SK-N-SH treated with all-trans-retinoic acid at 6 μM for 48 hours (cell line): ENCODE data around the gene EVI2A.

Source experiments
- ARNTL ChIP-seq: fragments of 450-650 bp; formaldehyde crosslinking; IDR thresholded peaks from 2 replicates; pipeline ENCODE4 v1.5.0; 2020; ENCODE audit warnings: low read depth, mild to moderate bottlenecking, moderate library complexity, borderline replicate concordance
- CREB5 ChIP-seq: fragments of 250-450 bp; sonication (Bioruptor Pico); IDR thresholded peaks from 2 replicates; pipeline ENCODE4 v1.5.1; 2020; ENCODE audit warnings: low read depth, mild to moderate bottlenecking, moderate library complexity
- GLIS3 ChIP-seq: fragments of 250-450 bp; sonication (Bioruptor Pico); IDR thresholded peaks from 2 replicates; pipeline ENCODE4 v1.5.0; 2020; ENCODE audit warnings: mild to moderate bottlenecking, moderate library complexity
- OSR1 ChIP-seq: fragments of 250-450 bp; sonication (Bioruptor Pico); IDR thresholded peaks from 2 replicates; pipeline ENCODE4 v1.8.0; 2022; ENCODE audit warnings: moderate library complexity, mild to moderate bottlenecking, inconsistent platforms
- PATZ1 ChIP-seq: fragments of 250-450 bp; sonication (Bioruptor Pico); IDR thresholded peaks from 2 replicates; pipeline ENCODE4 v1.8.0; 2020; ENCODE audit warnings: mild to moderate bottlenecking, moderate library complexity, borderline replicate concordance
- POU6F1 ChIP-seq: fragments of 250-450 bp; sonication (Bioruptor Pico); IDR thresholded peaks from 2 replicates; pipeline ENCODE4 v1.8.0; 2021; ENCODE audit warnings: low read depth, mild to moderate bottlenecking, moderate library complexity, borderline replicate concordance
- RARB ChIP-seq: fragments of 250-450 bp; sonication (Bioruptor Pico); IDR thresholded peaks from 2 replicates; pipeline ENCODE4 v1.8.0; 2021; ENCODE audit warnings: mild to moderate bottlenecking, moderate library complexity
- TCF4 ChIP-seq: fragments of 250-450 bp; sonication (Bioruptor Pico); IDR thresholded peaks from 2 replicates; pipeline ENCODE4 v1.8.0; 2021; ENCODE audit warnings: mild to moderate bottlenecking, moderate library complexity, borderline replicate concordance
- TOX ChIP-seq: fragments of 250-450 bp; sonication (Bioruptor Pico); IDR thresholded peaks from 2 replicates; pipeline ENCODE4 v1.8.0; 2021; ENCODE audit warnings: mild to moderate bottlenecking, moderate library complexity, borderline replicate concordance
- TSHZ2 ChIP-seq: fragments of 250-450 bp; sonication (Bioruptor Pico); IDR thresholded peaks from 2 replicates; pipeline ENCODE4 v1.5.0; 2020; ENCODE audit warnings: mild to moderate bottlenecking, moderate library complexity
- ZFP3 ChIP-seq: fragments of 250-450 bp; sonication (Bioruptor Pico); IDR thresholded peaks from 2 replicates; pipeline ENCODE4 v1.5.0; 2020; ENCODE audit warnings: mild to moderate bottlenecking, moderate library complexity
- ZNF565 ChIP-seq: fragments of 450-650 bp; formaldehyde crosslinking; conservative IDR thresholded peaks from 2 replicates; pipeline ENCODE4 v1.5.0; 2020; ENCODE audit warnings: low read depth, mild to moderate bottlenecking, moderate library complexity
- ZNF70 ChIP-seq: fragments of 450-650 bp; formaldehyde crosslinking; IDR thresholded peaks from 2 replicates; pipeline ENCODE4 v1.5.0; 2020; ENCODE audit warnings: mild to moderate bottlenecking, moderate library complexity

GRCh38 chr17:31329221-31329620 is 7.8 kb upstream of the EVI2A start:
- TF ChIP-seq GLIS3 (CRISPR knock-in tag) (no peak), RARB (no peak), ARNTL (no peak), CREB5 (no peak), POU6F1 (CRISPR knock-in tag) (no peak), PATZ1 (no peak), ZFP3 (CRISPR knock-in tag) (no peak), ZNF565 (no peak), OSR1 (CRISPR knock-in tag) (no peak), TSHZ2 (CRISPR knock-in tag) (no peak), TOX (CRISPR knock-in tag) (no peak), ZNF70 (CRISPR knock-in tag) (no peak), TCF4 (CRISPR knock-in tag) (no peak)
